ENCODE data around the gene ZNF92. TPM values are rescaled to one million over a fixed set of nuclear protein-coding genes. Genes with fewer than 3 reads are reported as not detected.
A peak's percentile ranks its signal among the peaks of the same experiment; 100 is the strongest.
"Not testable (repeated sequence)": the region's sequence is repeated elsewhere in the genome, so short reads cannot be mapped to it uniquely, and the experiment has no call there.

Gene ZNF92
- total RNA-seq, 2 donors from 2014 or later, result 26.4 to 26.5 TPM

GRCh38 chr7:65444899-65445823 lies 71.5 kb downstream of the ZNF92 start:
- no peak overlapping the region for H3K27ac Mint-ChIP-seq
- H3K36me3 ChIP-seq (ENCODE audit: control insufficient read depth, insufficient read depth, low read length), result no peaks in the 10 kb centered on the region
- H3K36me3 Mint-ChIP-seq (ENCODE audit: low read depth), result no peaks in the 10 kb centered on the region
- no peaks in the 10 kb centered on the region for H3K27me3 ChIP-seq (ENCODE audit: control insufficient read depth, insufficient read depth, low read length, poor library complexity, severe bottlenecking)
- H3K9ac ChIP-seq (ENCODE audit: extremely low read depth, low read length, poor library complexity, severe bottlenecking), result no peak overlapping the region
- H3K9me3 ChIP-seq (ENCODE audit: control insufficient read depth, low read length), result peaks cover 21% of the 10 kb centered on the region
- no peaks in the 10 kb centered on the region for H3K4me1 ChIP-seq (ENCODE audit: control insufficient read depth, insufficient read depth, low read length)
- H3K9me3 Mint-ChIP-seq, result peaks cover 40% of the 10 kb centered on the region
- H3K27ac ChIP-seq (ENCODE audit: low read depth, low read length), result no peak overlapping the region
- 84% methylated on average over 2 of the region's 4 CpGs; no CpG with 5 or more reads in 1 of the 2 experiments for WGBS, 2 experiments (ENCODE audit: insufficient coverage in 1 of 2, insufficient read length in 1 of 2)
- TF ChIP-seq, protein P1, sequence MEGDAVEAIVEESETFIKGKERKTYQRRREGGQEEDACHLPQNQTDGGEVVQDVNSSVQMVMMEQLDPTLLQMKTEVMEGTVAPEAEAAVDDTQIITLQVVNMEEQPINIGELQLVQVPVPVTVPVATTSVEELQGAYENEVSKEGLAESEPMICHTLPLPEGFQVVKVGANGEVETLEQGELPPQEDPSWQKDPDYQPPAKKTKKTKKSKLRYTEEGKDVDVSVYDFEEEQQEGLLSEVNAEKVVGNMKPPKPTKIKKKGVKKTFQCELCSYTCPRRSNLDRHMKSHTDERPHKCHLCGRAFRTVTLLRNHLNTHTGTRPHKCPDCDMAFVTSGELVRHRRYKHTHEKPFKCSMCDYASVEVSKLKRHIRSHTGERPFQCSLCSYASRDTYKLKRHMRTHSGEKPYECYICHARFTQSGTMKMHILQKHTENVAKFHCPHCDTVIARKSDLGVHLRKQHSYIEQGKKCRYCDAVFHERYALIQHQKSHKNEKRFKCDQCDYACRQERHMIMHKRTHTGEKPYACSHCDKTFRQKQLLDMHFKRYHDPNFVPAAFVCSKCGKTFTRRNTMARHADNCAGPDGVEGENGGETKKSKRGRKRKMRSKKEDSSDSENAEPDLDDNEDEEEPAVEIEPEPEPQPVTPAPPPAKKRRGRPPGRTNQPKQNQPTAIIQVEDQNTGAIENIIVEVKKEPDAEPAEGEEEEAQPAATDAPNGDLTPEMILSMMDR (conservative IDR thresholded peaks at IDR 0.05), result no peak
- H3K4me3 ChIP-seq (ENCODE audit: low read length), result no peak overlapping the region
- no peaks in the 10 kb centered on the region for H3K4me1 Mint-ChIP-seq
- H3K4me3 Mint-ChIP-seq, result no peak overlapping the region
- H3K27me3 Mint-ChIP-seq (ENCODE audit: insufficient read depth), result no peaks in the 10 kb centered on the region
- DNase-seq, result no peak

DNA sequence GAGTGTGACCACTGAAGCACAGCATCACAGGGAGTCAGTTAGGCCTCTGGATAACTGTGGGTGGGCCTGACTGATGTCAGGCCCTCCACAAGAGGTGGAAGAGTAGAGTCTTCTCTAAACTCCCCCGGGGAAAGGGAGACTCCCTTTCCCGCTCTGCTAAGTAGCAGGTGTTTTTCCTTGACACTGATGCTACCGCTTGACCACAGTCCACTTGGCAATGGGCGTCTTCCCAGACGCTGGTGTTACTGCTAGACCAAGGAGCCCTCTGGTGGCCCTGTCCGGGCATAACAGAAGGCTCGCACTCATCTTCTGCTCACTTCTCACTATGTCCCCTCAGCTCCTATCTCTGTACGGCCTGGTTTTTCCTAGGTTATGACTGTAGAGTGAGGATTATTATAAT lies 73.4 kb downstream of the ZNF92 start:
- peaks cover 40% of the 10 kb centered on the region for H3K9me3 Mint-ChIP-seq
- H3K4me3 Mint-ChIP-seq; H3K9ac ChIP-seq (ENCODE audit: extremely low read depth, low read length, poor library complexity, severe bottlenecking); H3K4me1 ChIP-seq (ENCODE audit: control insufficient read depth, insufficient read depth, low read length); H3K36me3 Mint-ChIP-seq (ENCODE audit: low read depth); H3K27me3 ChIP-seq (ENCODE audit: control insufficient read depth, insufficient read depth, low read length, poor library complexity, severe bottlenecking); H3K36me3 ChIP-seq (ENCODE audit: control insufficient read depth, insufficient read depth, low read length); H3K27ac Mint-ChIP-seq; H3K27ac ChIP-seq (ENCODE audit: low read depth, low read length); H3K27me3 Mint-ChIP-seq (ENCODE audit: insufficient read depth); H3K4me3 ChIP-seq (ENCODE audit: low read length); H3K4me1 Mint-ChIP-seq: not testable (repeated sequence)
- 70 to 72% methylated on average over 4 to 7 of the region's 8 CpGs for whole genome bisulfite sequencing, 2 experiments (ENCODE audit: insufficient coverage in 1 of 2, insufficient read length in 1 of 2)
- TF ChIP-seq, protein P1 (conservative IDR thresholded peaks at IDR 0.05), result peak; percentile 67
- peaks cover 21% of the 10 kb centered on the region for H3K9me3 ChIP-seq (ENCODE audit: control insufficient read depth, low read length)
- DNase-seq, result peak; percentile 79

GRCh38 chr7:65448816-65449504 lies 75.3 kb downstream of the ZNF92 start:
- peaks cover 21% of the 10 kb centered on the region for H3K9me3 ChIP-seq (ENCODE audit: control insufficient read depth, low read length)
- Mint-ChIP-seq H3K4me3 (no peak overlapping the region), H3K9me3 (peaks cover 34% of the 10 kb centered on the region)

More at GRCh38 chr7:65448816-65449504, 75.3 kb downstream of the ZNF92 start:
- H3K4me3 ChIP-seq (ENCODE audit: low read length), result no peak overlapping the region
- H3K4me1 ChIP-seq (ENCODE audit: control insufficient read depth, insufficient read depth, low read length), result no peaks in the 10 kb centered on the region
- H3K9ac ChIP-seq (ENCODE audit: extremely low read depth, low read length, poor library complexity, severe bottlenecking), result no peak overlapping the region
- Mint-ChIP-seq H3K27me3 (ENCODE audit: insufficient read depth) (no peaks in the 10 kb centered on the region), H3K36me3 (ENCODE audit: low read depth) (no peaks in the 10 kb centered on the region), H3K4me1 (no peaks in the 10 kb centered on the region), H3K27ac (no peak overlapping the region)
- H3K27me3 ChIP-seq (ENCODE audit: control insufficient read depth, insufficient read depth, low read length, poor library complexity, severe bottlenecking), result no peaks in the 10 kb centered on the region
- H3K36me3 ChIP-seq (ENCODE audit: control insufficient read depth, insufficient read depth, low read length), result no peaks in the 10 kb centered on the region
- H3K27ac ChIP-seq (ENCODE audit: low read depth, low read length), result no peak overlapping the region
- no peak for DNase-seq
- TF ChIP-seq, protein P1 (conservative IDR thresholded peaks at IDR 0.05), result no peak

Measured in endodermal cell (in vitro differentiated cells).